Loucy (cell line): ENCODE data around the gene NIPSNAP3A.

ENCODE experiments used
- H2AFZ ChIP-seq: fragments of 200-600 bp; sonication (generic); 2 replicates; pipeline ENCODE4 v1.6.0; 2016; ENCODE audit warnings: antibody characterized with exemption, mild to moderate bottlenecking, low read length, moderate library complexity
- H3F3A ChIP-seq: fragments of 200-600 bp; 2 replicates; pipeline ENCODE4 v1.6.0; 2016; ENCODE audit warnings: antibody characterized with exemption, low read depth, mild to moderate bottlenecking
- H3K27me3 ChIP-seq: fragments of 200-600 bp; sonication (generic); 2 replicates; pipeline ENCODE4 v1.6.1; 2014; ENCODE audit warnings: low read length, mild to moderate bottlenecking; ENCODE audit not compliant: insufficient read depth, poor library complexity, severe bottlenecking
- H3K36me3 ChIP-seq: fragments of 200-600 bp; sonication (generic); 2 replicates; pipeline ENCODE4 v1.6.1; 2016; ENCODE audit warnings: low read length; ENCODE audit not compliant: insufficient read depth
- H3K4me1 ChIP-seq: fragments of 200-600 bp; sonication (generic); 2 replicates; pipeline ENCODE4 v1.5.1; 2014; ENCODE audit warnings: low read length, mild to moderate bottlenecking; ENCODE audit not compliant: insufficient read depth, poor library complexity, severe bottlenecking
- H3K4me2 ChIP-seq: fragments of 200-600 bp; sonication (generic); 2 replicates; pipeline ENCODE4 v1.6.0; 2014; ENCODE audit warnings: antibody characterized with exemption, low read length, low read depth, mild to moderate bottlenecking; ENCODE audit not compliant: poor library complexity, severe bottlenecking
- H3K4me3 ChIP-seq: fragments of 200-600 bp; sonication (generic); 2 replicates; pipeline ENCODE4 v1.5.1; 2014; ENCODE audit warnings: low read length, mild to moderate bottlenecking, mixed read lengths; ENCODE audit not compliant: poor library complexity, severe bottlenecking
- H3K79me2 ChIP-seq: fragments of 200-600 bp; sonication (generic); 2 replicates; pipeline ENCODE4 v1.6.1; 2014; ENCODE audit warnings: low read length; ENCODE audit not compliant: insufficient read depth
- H3K9ac ChIP-seq: fragments of 200-600 bp; sonication (generic); 2 replicates; pipeline ENCODE4 v1.6.0; 2014; ENCODE audit warnings: mild to moderate bottlenecking, low read depth, low read length, moderate library complexity; ENCODE audit not compliant: poor library complexity, severe bottlenecking
- H3K9me2 ChIP-seq: fragments of 200-600 bp; sonication (generic); replicated peaks from 2 replicates; pipeline ENCODE4 v1.6.1; 2016; ENCODE audit warnings: low read depth, low read length, mixed read lengths
- H3K9me3 ChIP-seq: fragments of 200-600 bp; sonication (generic); 2 replicates; pipeline ENCODE4 v1.6.1; 2014; ENCODE audit warnings: mild to moderate bottlenecking, antibody characterized with exemption, low read length, low read depth; ENCODE audit not compliant: insufficient read depth
- H4K20me1 ChIP-seq: fragments of 200-600 bp; sonication (generic); 2 replicates; pipeline ENCODE4 v1.6.0; 2014; ENCODE audit warnings: antibody characterized with exemption, low read length, mild to moderate bottlenecking; ENCODE audit not compliant: insufficient read depth, poor library complexity, severe bottlenecking
- CTCF ChIP-seq: fragments of 200-600 bp; sonication (generic); conservative IDR thresholded peaks from 2 replicates; pipeline ENCODE4 v1.5.1; 2014; ENCODE audit warnings: mild to moderate bottlenecking, antibody characterized with exemption, low read length
- EZH2phosphoT487 ChIP-seq: fragments of 200-600 bp; IDR thresholded peaks from 2 replicates; pipeline ENCODE4 v1.6.1; 2018; ENCODE audit warnings: antibody characterized with exemption, mild to moderate bottlenecking, moderate library complexity, borderline replicate concordance

NIPSNAP3A gene

GRCh38 chr9:104775574-104775936 is 28.1 kb downstream of the NIPSNAP3A start:
- H4K20me1 ChIP-seq, result no peaks in the 10 kb centered on the region
- no peak overlapping the region for H3K9ac ChIP-seq
- H3K9me3 ChIP-seq, result no peaks in the 10 kb centered on the region
- no peaks in the 10 kb centered on the region for H3K27me3 ChIP-seq
- no peak overlapping the region for H2AFZ ChIP-seq
- H3K4me3 ChIP-seq, result no peak overlapping the region
- TF ChIP-seq EZH2phosphoT487 (no peak), CTCF (no peak)
- no peaks in the 10 kb centered on the region for H3K36me3 ChIP-seq
- H3K4me1 ChIP-seq, result peaks cover 6% of the 10 kb centered on the region
- H3K9me2 ChIP-seq, result no peaks in the 10 kb centered on the region
- no peak overlapping the region for H3K4me2 ChIP-seq
- H3F3A ChIP-seq, result no peaks in the 10 kb centered on the region
- H3K79me2 ChIP-seq, result no peaks in the 10 kb centered on the region

GRCh38 chr9:104775976-104776375 is 28.5 kb downstream of the NIPSNAP3A start:
- no peak overlapping the region for H2AFZ ChIP-seq
- H3F3A ChIP-seq, result no peaks in the 10 kb centered on the region
- peaks cover 6% of the 10 kb centered on the region for H3K4me1 ChIP-seq
- H4K20me1 ChIP-seq, result no peaks in the 10 kb centered on the region
- H3K9ac ChIP-seq, result no peak overlapping the region
- H3K79me2 ChIP-seq, result no peaks in the 10 kb centered on the region
- no peaks in the 10 kb centered on the region for H3K36me3 ChIP-seq
- no peak for TF ChIP-seq EZH2phosphoT487
- TF ChIP-seq CTCF, result no peak
- no peak overlapping the region for H3K4me3 ChIP-seq
- H3K27me3 ChIP-seq, result no peaks in the 10 kb centered on the region
- no peaks in the 10 kb centered on the region for H3K9me2 ChIP-seq
- H3K4me2 ChIP-seq, result no peak overlapping the region
- no peaks in the 10 kb centered on the region for H3K9me3 ChIP-seq

GRCh38 chr9:104776797-104777196 is 29.3 kb downstream of the NIPSNAP3A start:
- TF ChIP-seq EZH2phosphoT487, result no peak
- TF ChIP-seq CTCF, result no peak
- H3K27me3 ChIP-seq, result no peaks in the 10 kb centered on the region

More at GRCh38 chr9:104776797-104777196, 29.3 kb downstream of the NIPSNAP3A start:
- H3K4me3 ChIP-seq, result no peak overlapping the region
- H3K9ac ChIP-seq, result no peak overlapping the region
- H2AFZ ChIP-seq, result no peak overlapping the region
- H3K4me1 ChIP-seq, result peaks cover 6% of the 10 kb centered on the region
- H3K4me2 ChIP-seq, result no peak overlapping the region
- no peaks in the 10 kb centered on the region for H4K20me1 ChIP-seq
- no peaks in the 10 kb centered on the region for H3K36me3 ChIP-seq
- H3K9me2 ChIP-seq, result no peaks in the 10 kb centered on the region
- H3K9me3 ChIP-seq, result no peaks in the 10 kb centered on the region
- H3F3A ChIP-seq, result no peaks in the 10 kb centered on the region
- H3K79me2 ChIP-seq, result no peaks in the 10 kb centered on the region
